GM12873 (cell line): ENCODE data around the gene EDA.

Experiments used
- CTCF ChIP-seq: IDR thresholded peaks from 2 replicates; pipeline ENCODE4 v1.5.1; 2012; ENCODE audit warnings: low read depth, mild to moderate bottlenecking, moderate library complexity, low read length, control low read depth; ENCODE audit not compliant: insufficient read depth; ENCODE audit errors: missing control alignments

The EDA gene

GRCh38 chrX:69876221-69876620 is 260.3 kb downstream of the EDA start:
- TF ChIP-seq CTCF: no peak

GRCh38 chrX:69884210-69884609 is 268.3 kb downstream of the EDA start:
- no peak for TF ChIP-seq CTCF

- no peak for TF ChIP-seq CTCF
Observed at GRCh38 chrX:69896046-69896445, 280.1 kb downstream of the EDA start.

- no peak for TF ChIP-seq CTCF
Observed at GRCh38 chrX:69900491-69900890, 284.6 kb downstream of the EDA start.

GRCh38 chrX:69906447-69906846 is 290.5 kb downstream of the EDA start:
- TF ChIP-seq CTCF: no peak

- no peak for TF ChIP-seq CTCF
Observed at GRCh38 chrX:69914781-69915180, 298.9 kb downstream of the EDA start.

GRCh38 chrX:69919749-69920148 is 303.8 kb downstream of the EDA start:
- no peak for TF ChIP-seq CTCF
